Caco-2 (cell line): ENCODE data around the gene ATP5MC2. TPM values are rescaled to one million over a fixed set of nuclear protein-coding genes. Genes with fewer than 3 reads are reported as not detected.
A peak's percentile ranks its signal among the peaks of the same experiment; 100 is the strongest.

ENCODE experiments used
- BruUV-seq: library from RNA; stranded (reverse); fragments of 400-500 nt; replicated peaks from 2 replicates; lab custom pipeline; 2021; lab: Mats Ljungman, UMichigan
- CTCF ChIA-PET: fragments of 300-600 bp; sonication (Branson Sonifier 250); formaldehyde crosslinking; loops from one replicate; lab custom pipeline; 2022; ENCODE audit warnings: antibody characterized with exemption; lab: Charles Lee
- POLR2A ChIA-PET: fragments of 300-600 bp; sonication (Branson Sonifier 250); formaldehyde crosslinking; loops from one replicate; lab custom pipeline; 2022; ENCODE audit warnings: antibody characterized with exemption; lab: Charles Lee
- DNase-seq, 2 experiments: peaks; one replicate each; pipeline versions ENCODE4 v3.0.0 to v3.0.0-alpha.2; 2020 to 2022
- H3K27me3 ChIP-seq: replicated peaks from 2 replicates; pipeline ENCODE4 v1.6.0; 2011; ENCODE audit warnings: low read length; ENCODE audit not compliant: control insufficient read depth, insufficient read depth
- H3K36me3 ChIP-seq: 2 replicates; pipeline ENCODE4 v1.5.1; 2011; ENCODE audit warnings: low read length; ENCODE audit not compliant: control insufficient read depth, insufficient read depth
- H3K4me1 ChIP-seq: fragments of 250-450 bp; sonication (Bioruptor Pico); 2 replicates; pipeline ENCODE4 v1.5.1; 2020; ENCODE audit warnings: mild to moderate bottlenecking
- H3K4me3 ChIP-seq: 2 replicates; pipeline ENCODE4 v1.5.1; 2011; ENCODE audit warnings: low read depth, mild to moderate bottlenecking, control low read depth, low read length
- H3K9me3 ChIP-seq: fragments of 250-450 bp; sonication (Bioruptor Pico); 2 replicates; pipeline ENCODE4 v1.5.1; 2020; ENCODE audit warnings: mild to moderate bottlenecking, moderate library complexity
- H3K27ac Mint-ChIP-seq: one replicate; pipeline ENCODE4 v1.8.0; 2022; ENCODE audit warnings: mixed read lengths; ENCODE audit not compliant: unreplicated experiment
- H3K27me3 Mint-ChIP-seq: one replicate; pipeline ENCODE4 v1.8.0; 2022; ENCODE audit warnings: mixed read lengths; ENCODE audit not compliant: insufficient read depth, unreplicated experiment
- H3K36me3 Mint-ChIP-seq: one replicate; pipeline ENCODE4 v1.8.0; 2022; ENCODE audit warnings: mild to moderate bottlenecking, mixed read lengths; ENCODE audit not compliant: insufficient read depth, unreplicated experiment
- H3K4me1 Mint-ChIP-seq: one replicate; pipeline ENCODE4 v1.8.0; 2022; ENCODE audit warnings: low read depth, mixed read lengths; ENCODE audit not compliant: unreplicated experiment
- H3K4me3 Mint-ChIP-seq: one replicate; pipeline ENCODE4 v1.8.0; 2022; ENCODE audit warnings: mild to moderate bottlenecking, moderate library complexity, mixed read lengths; ENCODE audit not compliant: unreplicated experiment
- H3K9me3 Mint-ChIP-seq: one replicate; pipeline ENCODE4 v1.8.0; 2022; ENCODE audit warnings: mixed read lengths; ENCODE audit not compliant: unreplicated experiment
- intact Hi-C: fragments of 100-400 bp; cut with micrococcal nuclease; formaldehyde crosslinking; loops from one replicate; pipeline ENCODE4 v1.10.0; 2022; ENCODE audit not compliant: unreplicated experiment
- total RNA-seq: library from RNA; stranded (reverse); gene quantifications from 2 replicates; pipeline ENCODE4 v1.2.3, GENCODE V29; 2022
- TF ChIP-seq, protein P1 (sequence below), 2 experiments: fragments of 200-600 bp in 1 of 2; IDR thresholded peaks; 1 replicate in 1 of 2; 2 replicates in 1 of 2; pipeline versions ENCODE4 v1.5.1 to v1.8.0; 2011 to 2022; ENCODE audit warnings: antibody characterized with exemption in 1 of 2, control low read depth in 1 of 2, inconsistent platforms in 1 of 2, low read depth in 1 of 2, low read length in 1 of 2, mild to moderate bottlenecking in 1 of 2, moderate library complexity in 1 of 2; ENCODE audit not compliant: insufficient read depth in 1 of 2, severe bottlenecking in 1 of 2, unreplicated experiment in 1 of 2

Gene ATP5MC2
- total RNA-seq, 1 experiment from 2014 or later = 160 TPM

DNA sequence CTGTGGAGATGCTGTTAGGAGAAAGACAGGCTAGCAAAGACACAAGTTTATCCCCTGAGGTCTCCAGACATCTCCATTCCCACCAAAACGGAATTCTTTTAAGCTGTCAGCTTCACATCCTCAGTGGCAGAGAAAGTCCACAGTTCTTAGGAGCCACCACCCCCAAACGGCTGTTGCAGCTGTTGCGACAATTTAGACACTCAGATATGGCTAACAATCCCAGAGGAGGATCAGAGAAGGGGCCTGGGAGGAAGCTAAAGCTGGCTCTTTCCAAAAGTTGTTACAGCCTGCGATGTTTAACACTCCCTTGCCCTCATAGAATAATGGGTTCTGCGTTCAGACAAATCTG, 1.9 kb upstream of the ATP5MC2 start:
- ChIA-PET CTCF (interaction anchor here (1.1 to 3.1 kb wide), 2 partner anchors 58 to 134 kb away, joined by 5 to 43 read pairs; no protein-coding TSS in a partner anchor), POLR2A (interaction anchor here (0.6 kb wide), 1 partner anchor 22 kb away, joined by 3 read pairs; no protein-coding TSS in a partner anchor)
- Histone ChIP-seq H3K9me3 (no peaks in the 10 kb centered on the region), H3K4me3 (peak overlapping the region; percentile 37), H3K4me1 (0 out of 2 replicates have a peak, but pooled peaks cover 5% of the 10 kb centered on the region), H3K36me3 (peaks cover 1% of the 10 kb centered on the region; the same call in 1 of the 2 replicates), H3K27me3 (no peaks in the 10 kb centered on the region)
- Mint-ChIP-seq H3K27ac (peak overlapping the region; percentile 87), H3K36me3 (peaks cover 11% of the 10 kb centered on the region), H3K9me3 (no peaks in the 10 kb centered on the region), H3K27me3 (no peaks in the 10 kb centered on the region), H3K4me3 (peak overlapping the region; percentile 82), H3K4me1 (no peaks in the 10 kb centered on the region)
- DNase-seq = no peak
- intact Hi-C loops = no loop called here
- TF ChIP-seq, protein P1, sequence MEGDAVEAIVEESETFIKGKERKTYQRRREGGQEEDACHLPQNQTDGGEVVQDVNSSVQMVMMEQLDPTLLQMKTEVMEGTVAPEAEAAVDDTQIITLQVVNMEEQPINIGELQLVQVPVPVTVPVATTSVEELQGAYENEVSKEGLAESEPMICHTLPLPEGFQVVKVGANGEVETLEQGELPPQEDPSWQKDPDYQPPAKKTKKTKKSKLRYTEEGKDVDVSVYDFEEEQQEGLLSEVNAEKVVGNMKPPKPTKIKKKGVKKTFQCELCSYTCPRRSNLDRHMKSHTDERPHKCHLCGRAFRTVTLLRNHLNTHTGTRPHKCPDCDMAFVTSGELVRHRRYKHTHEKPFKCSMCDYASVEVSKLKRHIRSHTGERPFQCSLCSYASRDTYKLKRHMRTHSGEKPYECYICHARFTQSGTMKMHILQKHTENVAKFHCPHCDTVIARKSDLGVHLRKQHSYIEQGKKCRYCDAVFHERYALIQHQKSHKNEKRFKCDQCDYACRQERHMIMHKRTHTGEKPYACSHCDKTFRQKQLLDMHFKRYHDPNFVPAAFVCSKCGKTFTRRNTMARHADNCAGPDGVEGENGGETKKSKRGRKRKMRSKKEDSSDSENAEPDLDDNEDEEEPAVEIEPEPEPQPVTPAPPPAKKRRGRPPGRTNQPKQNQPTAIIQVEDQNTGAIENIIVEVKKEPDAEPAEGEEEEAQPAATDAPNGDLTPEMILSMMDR (IDR thresholded peaks at IDR 0.05; ENCODE audit: insufficient read depth in 1 of 2, low read depth in 1 of 2, low read length in 1 of 2, severe bottlenecking in 1 of 2, unreplicated experiment in 1 of 2) = no peak
- no TSS peak for BruUV-seq

DNA sequence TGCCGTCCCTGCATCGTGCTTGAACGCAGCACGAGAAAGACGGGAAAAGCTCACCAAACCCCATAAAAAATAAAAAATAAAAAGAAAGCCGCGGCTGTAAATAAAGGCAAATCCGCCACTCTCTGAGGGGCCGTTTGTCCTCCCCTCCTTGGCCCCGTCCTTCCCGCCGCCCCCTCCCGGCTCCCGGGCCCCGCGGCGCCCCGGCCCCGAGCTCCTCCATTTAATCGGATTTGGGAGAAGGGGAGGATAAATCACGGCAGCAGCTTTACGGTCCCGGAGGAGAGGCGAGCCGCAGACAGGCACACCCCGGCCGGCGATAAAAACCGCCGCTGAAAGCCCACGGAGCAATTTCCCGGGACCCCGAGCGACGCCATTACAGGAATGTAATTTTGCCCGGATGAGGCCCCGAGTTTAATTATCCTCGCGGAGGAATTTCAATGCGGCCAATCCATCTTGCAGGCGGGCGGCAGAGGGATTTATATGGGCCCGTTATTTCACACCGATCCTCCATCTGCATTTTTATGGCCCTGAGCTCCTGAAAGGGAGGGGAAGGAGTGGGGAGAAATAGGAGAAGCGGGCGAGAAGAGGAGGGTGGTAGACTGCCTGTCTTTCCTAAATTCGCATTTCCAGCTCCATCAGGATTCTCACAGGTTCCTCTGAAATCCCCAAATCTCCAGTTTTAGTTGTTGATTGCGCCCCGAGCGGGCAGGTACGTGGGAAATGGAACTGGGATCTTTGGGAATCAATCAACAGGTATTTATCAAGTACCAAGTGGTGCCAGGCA, 1.3 kb upstream of the ATP5MC2 start:
- H3K4me3 ChIP-seq = peak overlapping the region; percentile 37
- ChIA-PET CTCF (interaction anchor here (0.8 to 3.1 kb wide), 4 partner anchors 58 to 169 kb away, joined by 3 to 43 read pairs (median 4); no protein-coding TSS in a partner anchor), POLR2A (interaction anchor here (0.6 kb wide), 1 partner anchor 602 kb away, joined by 3 read pairs; no protein-coding TSS in a partner anchor)
- no peaks in the 10 kb centered on the region for H3K9me3 ChIP-seq
- 0 out of 2 replicates have a peak, but pooled peaks cover 5% of the 10 kb centered on the region for H3K4me1 ChIP-seq
- intact Hi-C loops = no loop called here
- TF ChIP-seq, protein P1 (IDR thresholded peaks at IDR 0.05; ENCODE audit: insufficient read depth in 1 of 2, low read depth in 1 of 2, low read length in 1 of 2, severe bottlenecking in 1 of 2, unreplicated experiment in 1 of 2) = no peak
- Mint-ChIP-seq H3K4me1 (no peaks in the 10 kb centered on the region), H3K36me3 (peaks cover 11% of the 10 kb centered on the region), H3K27me3 (no peaks in the 10 kb centered on the region), H3K4me3 (peak overlapping the region; percentile 82), H3K27ac (peak overlapping the region; percentile 87), H3K9me3 (no peaks in the 10 kb centered on the region)
- H3K36me3 ChIP-seq = peaks cover 1% of the 10 kb centered on the region; the same call in 1 of the 2 replicates
- H3K27me3 ChIP-seq = no peaks in the 10 kb centered on the region
- BruUV-seq = no TSS peak
- no peak for DNase-seq

DNA sequence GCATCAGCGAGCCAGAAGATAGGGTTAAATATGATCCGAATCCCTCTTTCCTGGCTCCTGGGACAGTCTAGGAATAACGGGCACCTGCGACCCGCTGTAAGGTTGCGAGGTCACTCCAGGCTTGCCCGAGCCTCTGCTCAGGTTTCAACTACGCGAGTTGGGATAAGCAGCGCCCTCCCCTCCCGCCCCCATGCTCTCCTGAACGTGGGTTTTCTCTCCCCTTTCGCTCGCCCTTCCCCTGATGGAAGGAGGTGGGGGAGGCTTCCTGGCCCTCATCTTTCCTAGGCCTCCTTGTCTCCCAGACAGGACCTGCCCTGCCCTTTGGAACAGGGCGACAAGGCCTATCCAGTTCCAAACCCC, 753 bp upstream of the ATP5MC2 start:
- Mint-ChIP-seq H3K4me3 (peak overlapping the region; percentile 82), H3K4me1 (no peaks in the 10 kb centered on the region), H3K36me3 (peaks cover 12% of the 10 kb centered on the region), H3K9me3 (no peaks in the 10 kb centered on the region), H3K27me3 (no peaks in the 10 kb centered on the region), H3K27ac (peak overlapping the region; percentile 87)
- no peaks in the 10 kb centered on the region for H3K27me3 ChIP-seq
- ChIA-PET POLR2A (interaction anchor here (0.6 to 1.4 kb wide), 6 partner anchors 51 to 603 kb away, joined by 3 to 11 read pairs (median 4); partner anchors contain the start of gene ATF7), CTCF (interaction anchor here (0.8 to 3.1 kb wide), 7 partner anchors 17 to 168 kb away, joined by 3 to 43 read pairs (median 5); no protein-coding TSS in a partner anchor)
- intact Hi-C loops = loop anchor here (1.0 kb wide), 4 partner anchors 20 to 133 kb away; partner anchors contain the start of gene ATF7
- DNase-seq = peak in 1 of 2 experiments; percentile 52
- 0 out of 2 replicates have a peak, but pooled peaks cover 5% of the 10 kb centered on the region for H3K4me1 ChIP-seq
- no TSS peak for BruUV-seq
- H3K4me3 ChIP-seq = peak overlapping the region; percentile 37
- TF ChIP-seq, protein P1 (IDR thresholded peaks at IDR 0.05; ENCODE audit: insufficient read depth in 1 of 2, low read depth in 1 of 2, low read length in 1 of 2, severe bottlenecking in 1 of 2, unreplicated experiment in 1 of 2) = no peak
- H3K9me3 ChIP-seq = no peaks in the 10 kb centered on the region
- peaks cover 1% of the 10 kb centered on the region; the same call in 1 of the 2 replicates for H3K36me3 ChIP-seq
